Prostate gland (tissue), 2 donors: Measurements from ENCODE around the gene HK1. TPM values are rescaled to one million over a fixed set of nuclear protein-coding genes. Genes with fewer than 3 reads are reported as not detected.

Experiments used
- DNase-seq: peaks from one replicate; pipeline ENCODE4 v3.0.0-alpha.2; 2019; ENCODE audit warnings: low spot score
- H3K27ac ChIP-seq, 2 donors: fragments of 200-600 bp; sonication (generic); 2 replicates each; pipeline ENCODE4 v1.5.1; 2017 to 2019
- H3K27me3 ChIP-seq: fragments of 200-600 bp; sonication (generic); replicated peaks from 2 replicates; pipeline ENCODE4 v1.5.1; 2019; ENCODE audit not compliant: insufficient read depth
- H3K36me3 ChIP-seq, 2 donors: fragments of 200-600 bp; sonication (generic); 1 replicate in 1 of 2; 2 replicates in 1 of 2; pipeline versions ENCODE4 v1.5.1 to v1.8.1; 2017 to 2019
- H3K4me1 ChIP-seq: fragments of 200-600 bp; sonication (generic); replicated peaks from 2 replicates; pipeline ENCODE4 v1.5.1; 2019
- H3K4me3 ChIP-seq, 2 donors: fragments of 200-600 bp; sonication (generic); 2 replicates each; pipeline ENCODE4 v1.5.1; 2017 to 2019
- H3K9me3 ChIP-seq: fragments of 200-600 bp; sonication (generic); 2 replicates; pipeline ENCODE4 v1.5.1; 2017
- POLR2A ChIP-seq: fragments of 450-650 bp; IDR thresholded peaks from one replicate; pipeline ENCODE4 v1.6.1; 2016; ENCODE audit warnings: antibody characterized with exemption, mild to moderate bottlenecking
- POLR2AphosphoS5 ChIP-seq: sonication (generic); formaldehyde crosslinking; IDR thresholded peaks from one replicate; pipeline ENCODE4 v1.6.1; 2017; ENCODE audit warnings: antibody characterized with exemption
- WGBS: methylation state at CpG from one replicate; pipeline ENCODE4 v1.1.5; 2018; 5-methylcytosine and 5-hydroxymethylcytosine counted together
- intact Hi-C: fragments of 100-400 bp; cut with DNase I; formaldehyde crosslinking; loops from one replicate; pipeline ENCODE4 v1.14.2; 2022
- total RNA-seq, 2 donors: library from RNA; depleted of rRNA; stranded (reverse); fragments of >200 nt; gene quantifications; one replicate each; pipeline ENCODE4 v1.1.0, GENCODE V29; 2016
- TF ChIP-seq, protein P1 (sequence below), 4 experiments: fragments of 200-600 bp in 2 of 4; fragments of 450-650 bp in 2 of 4; sonication (generic) in 2 of 4; IDR thresholded peaks; 1 replicate in 3 of 4; 2 replicates in 1 of 4; pipeline ENCODE4 v1.5.1; 2016 to 2019; ENCODE audit warnings: antibody characterized with exemption in 4 of 4, mild to moderate bottlenecking in 2 of 4, moderate library complexity in 2 of 4

The HK1 gene
- total RNA-seq, 2 donors from 2014 or later = 67.8 to 134 TPM

GRCh38 chr10:69379800-69380199, 101.5 kb downstream of the HK1 start:
- no peak overlapping the region for H3K27ac ChIP-seq
- no peaks in the 10 kb centered on the region for H3K9me3 ChIP-seq
- peaks cover 5 to 7% of the 10 kb centered on the region in 2 donors for H3K36me3 ChIP-seq
- H3K27me3 ChIP-seq = no peaks in the 10 kb centered on the region
- intact Hi-C loops = loop anchor here (5.0 kb wide), 2 partner anchors 47 to 62 kb away; no protein-coding TSS in a partner anchor
- DNase-seq = no peak
- WGBS = 93% methylated on average over 16 of the region's 16 CpGs
- TF ChIP-seq POLR2A (no peak), POLR2AphosphoS5 (no peak)
- TF ChIP-seq, protein P1, sequence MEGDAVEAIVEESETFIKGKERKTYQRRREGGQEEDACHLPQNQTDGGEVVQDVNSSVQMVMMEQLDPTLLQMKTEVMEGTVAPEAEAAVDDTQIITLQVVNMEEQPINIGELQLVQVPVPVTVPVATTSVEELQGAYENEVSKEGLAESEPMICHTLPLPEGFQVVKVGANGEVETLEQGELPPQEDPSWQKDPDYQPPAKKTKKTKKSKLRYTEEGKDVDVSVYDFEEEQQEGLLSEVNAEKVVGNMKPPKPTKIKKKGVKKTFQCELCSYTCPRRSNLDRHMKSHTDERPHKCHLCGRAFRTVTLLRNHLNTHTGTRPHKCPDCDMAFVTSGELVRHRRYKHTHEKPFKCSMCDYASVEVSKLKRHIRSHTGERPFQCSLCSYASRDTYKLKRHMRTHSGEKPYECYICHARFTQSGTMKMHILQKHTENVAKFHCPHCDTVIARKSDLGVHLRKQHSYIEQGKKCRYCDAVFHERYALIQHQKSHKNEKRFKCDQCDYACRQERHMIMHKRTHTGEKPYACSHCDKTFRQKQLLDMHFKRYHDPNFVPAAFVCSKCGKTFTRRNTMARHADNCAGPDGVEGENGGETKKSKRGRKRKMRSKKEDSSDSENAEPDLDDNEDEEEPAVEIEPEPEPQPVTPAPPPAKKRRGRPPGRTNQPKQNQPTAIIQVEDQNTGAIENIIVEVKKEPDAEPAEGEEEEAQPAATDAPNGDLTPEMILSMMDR (IDR thresholded peaks at IDR 0.05) = no peak
- H3K4me1 ChIP-seq = peaks cover 15% of the 10 kb centered on the region
- no peak overlapping the region for H3K4me3 ChIP-seq

DNA sequence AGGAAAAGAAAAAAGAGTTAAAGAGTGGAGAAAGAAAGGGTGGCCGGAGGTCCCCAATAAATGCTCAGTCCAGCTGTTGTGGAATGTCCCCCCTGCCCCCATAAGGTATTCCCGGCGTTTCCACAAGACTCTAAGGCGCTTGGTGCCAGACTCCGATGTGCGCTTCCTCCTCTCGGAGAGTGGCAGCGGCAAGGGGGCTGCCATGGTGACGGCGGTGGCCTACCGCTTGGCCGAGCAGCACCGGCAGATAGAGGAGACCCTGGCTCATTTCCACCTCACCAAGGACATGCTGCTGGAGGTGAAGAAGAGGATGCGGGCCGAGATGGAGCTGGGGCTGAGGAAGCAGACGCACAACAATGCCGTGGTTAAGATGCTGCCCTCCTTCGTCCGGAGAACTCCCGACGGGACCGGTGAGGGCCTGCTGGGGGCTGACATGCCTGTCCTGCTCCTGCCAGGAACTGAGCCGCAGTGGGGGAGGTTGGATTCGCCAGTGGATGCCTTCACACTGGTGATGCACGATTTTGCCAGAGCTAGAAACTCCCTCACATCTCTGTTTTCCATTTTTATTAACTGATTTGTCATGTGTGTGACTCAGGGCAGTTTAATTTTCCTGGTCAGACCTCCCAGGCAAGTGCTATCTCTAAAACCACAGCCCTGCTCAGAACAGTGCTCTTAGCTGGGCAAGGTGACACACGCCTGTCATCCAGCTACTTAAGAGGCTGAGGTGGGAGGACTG, 104.3 kb downstream of the HK1 start:
- TF ChIP-seq, protein P1 (IDR thresholded peaks at IDR 0.05) = no peak
- no peak for TF ChIP-seq POLR2A
- TF ChIP-seq POLR2AphosphoS5 = no peak
- H3K36me3 ChIP-seq = peaks cover 0 to 10% of the 10 kb centered on the region in 2 donors
- DNase-seq = no peak
- no peak overlapping the region for H3K4me3 ChIP-seq
- no peaks in the 10 kb centered on the region for H3K4me1 ChIP-seq
- WGBS = 87% methylated on average over 26 of the region's 26 CpGs
- peak overlapping the region; percentile 8 to 87 for H3K27ac ChIP-seq
- H3K9me3 ChIP-seq = no peaks in the 10 kb centered on the region
- intact Hi-C loops = no loop called here
- no peaks in the 10 kb centered on the region for H3K27me3 ChIP-seq

DNA sequence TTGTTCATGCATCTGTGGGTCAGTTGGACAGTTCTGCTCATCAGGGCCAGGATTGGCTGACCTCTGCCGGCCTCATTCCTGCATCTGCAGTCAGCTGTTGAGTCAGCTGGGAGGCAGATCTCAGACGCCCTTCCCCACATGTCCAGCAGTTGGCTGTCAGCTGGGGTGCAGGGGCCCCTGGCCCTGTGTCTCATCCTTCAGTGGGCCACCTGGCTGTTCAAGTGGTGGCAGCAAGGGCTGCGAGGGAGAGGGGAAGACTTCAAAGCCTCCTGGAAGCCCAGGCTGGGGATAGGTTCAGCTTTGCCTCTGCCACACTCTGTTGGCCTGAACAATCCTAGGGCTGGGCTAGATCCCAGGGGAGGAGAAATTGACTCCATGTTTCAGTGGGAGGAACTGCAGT, 105.3 kb downstream of the HK1 start:
- H3K4me3 ChIP-seq = no peak overlapping the region
- H3K4me1 ChIP-seq = no peaks in the 10 kb centered on the region
- no peak for DNase-seq
- no peaks in the 10 kb centered on the region for H3K27me3 ChIP-seq
- 38% methylated on average over 3 of the region's 3 CpGs for WGBS
- peaks cover 0 to 10% of the 10 kb centered on the region in 2 donors for H3K36me3 ChIP-seq
- TF ChIP-seq, protein P1 (IDR thresholded peaks at IDR 0.05) = no peak
- no peak for TF ChIP-seq POLR2A
- peak overlapping the region; percentile 8 to 87 for H3K27ac ChIP-seq
- no peaks in the 10 kb centered on the region for H3K9me3 ChIP-seq
- intact Hi-C loops = no loop called here

GRCh38 chr10:69384320-69384719, 106.0 kb downstream of the HK1 start:
- intact Hi-C loops = no loop called here
- H3K4me1 ChIP-seq = no peaks in the 10 kb centered on the region
- peak overlapping the region; percentile 78 to 87 for H3K27ac ChIP-seq
- TF ChIP-seq POLR2AphosphoS5 (no peak), POLR2A (no peak)
- TF ChIP-seq, protein P1 (IDR thresholded peaks at IDR 0.05) = no peak
- WGBS = 78% methylated on average over 10 of the region's 10 CpGs
- H3K27me3 ChIP-seq = no peaks in the 10 kb centered on the region
- no peak for DNase-seq
- H3K9me3 ChIP-seq = no peaks in the 10 kb centered on the region
- H3K4me3 ChIP-seq = no peak overlapping the region
- H3K36me3 ChIP-seq = peaks cover 0 to 15% of the 10 kb centered on the region in 2 donors
